ENCODE measurements around the gene FADS3. TPM values are rescaled to one million over a fixed set of nuclear protein-coding genes. Genes with fewer than 3 reads are reported as not detected.

Gene FADS3
- total RNA-seq, 1 experiment from 2014 or later, result 22.6 TPM

DNA sequence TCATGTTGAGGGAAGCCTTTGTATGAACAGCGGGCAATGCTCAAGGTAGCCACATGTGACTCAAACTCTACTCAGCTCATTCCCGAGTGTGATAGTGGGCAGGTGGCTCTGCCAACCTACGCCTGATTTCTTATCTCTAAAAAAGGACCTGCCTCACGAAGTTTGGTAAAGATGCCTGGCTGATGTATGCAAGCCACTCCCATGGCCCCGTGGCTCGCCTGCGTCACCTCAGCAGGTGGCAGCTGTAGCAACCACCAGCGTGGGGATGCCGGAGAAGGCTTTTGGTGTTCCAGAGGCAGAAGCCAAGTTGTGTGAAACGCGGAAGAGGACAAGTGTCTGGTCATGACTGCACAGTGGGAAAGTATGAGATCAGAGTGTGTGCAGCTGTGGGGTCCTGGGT is 57.9 kb downstream of the FADS3 start:
- no peaks in the 10 kb centered on the region for H3K27me3 ChIP-seq (ENCODE audit: control insufficient read depth, insufficient read depth, low read length)
- intact Hi-C loops (cut with micrococcal nuclease; ENCODE audit: unreplicated experiment) (no loop called here), in situ Hi-C loops (cut with HindIII; ENCODE audit: low pct_unique_long_range_greater_than_20kb, low sequenced_read_pairs) (no loop called here)
- no peak for ATAC-seq
- no TSS peak for BruUV-seq (replicated peaks)
- no peak overlapping the region for H3K27ac ChIP-seq (ENCODE audit: low read length)
- peaks cover 55% of the 10 kb centered on the region for H3K4me1 ChIP-seq (ENCODE audit: control insufficient read depth, insufficient read depth, low read length)
- H3K36me3 ChIP-seq (ENCODE audit: control insufficient read depth, insufficient read depth, low read length), result no peaks in the 10 kb centered on the region
- ChIA-PET POLR2A (no interaction called here), CTCF (no interaction called here)
- H3K9me3 ChIP-seq (ENCODE audit: control insufficient read depth, insufficient read depth, low read depth, low read length), result no peaks in the 10 kb centered on the region
- no peak for DNase-seq (ENCODE audit: low read depth, low spot score)
- TF ChIP-seq REST (IDR thresholded peaks at IDR 0.05; ENCODE audit: insufficient read depth in 1 of 2, low read depth in 2 of 2, low read length in 1 of 2) (no peak), SIN3A (IDR thresholded peaks at IDR 0.05; ENCODE audit: borderline replicate concordance, insufficient read depth, low read depth, low read length) (no peak)
- TF ChIP-seq, protein P1, sequence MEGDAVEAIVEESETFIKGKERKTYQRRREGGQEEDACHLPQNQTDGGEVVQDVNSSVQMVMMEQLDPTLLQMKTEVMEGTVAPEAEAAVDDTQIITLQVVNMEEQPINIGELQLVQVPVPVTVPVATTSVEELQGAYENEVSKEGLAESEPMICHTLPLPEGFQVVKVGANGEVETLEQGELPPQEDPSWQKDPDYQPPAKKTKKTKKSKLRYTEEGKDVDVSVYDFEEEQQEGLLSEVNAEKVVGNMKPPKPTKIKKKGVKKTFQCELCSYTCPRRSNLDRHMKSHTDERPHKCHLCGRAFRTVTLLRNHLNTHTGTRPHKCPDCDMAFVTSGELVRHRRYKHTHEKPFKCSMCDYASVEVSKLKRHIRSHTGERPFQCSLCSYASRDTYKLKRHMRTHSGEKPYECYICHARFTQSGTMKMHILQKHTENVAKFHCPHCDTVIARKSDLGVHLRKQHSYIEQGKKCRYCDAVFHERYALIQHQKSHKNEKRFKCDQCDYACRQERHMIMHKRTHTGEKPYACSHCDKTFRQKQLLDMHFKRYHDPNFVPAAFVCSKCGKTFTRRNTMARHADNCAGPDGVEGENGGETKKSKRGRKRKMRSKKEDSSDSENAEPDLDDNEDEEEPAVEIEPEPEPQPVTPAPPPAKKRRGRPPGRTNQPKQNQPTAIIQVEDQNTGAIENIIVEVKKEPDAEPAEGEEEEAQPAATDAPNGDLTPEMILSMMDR (IDR thresholded peaks at IDR 0.05), result no peak
- H3K4me3 ChIP-seq (ENCODE audit: low read depth in 2 of 2, low read length in 2 of 2), result no peak overlapping the region

DNA sequence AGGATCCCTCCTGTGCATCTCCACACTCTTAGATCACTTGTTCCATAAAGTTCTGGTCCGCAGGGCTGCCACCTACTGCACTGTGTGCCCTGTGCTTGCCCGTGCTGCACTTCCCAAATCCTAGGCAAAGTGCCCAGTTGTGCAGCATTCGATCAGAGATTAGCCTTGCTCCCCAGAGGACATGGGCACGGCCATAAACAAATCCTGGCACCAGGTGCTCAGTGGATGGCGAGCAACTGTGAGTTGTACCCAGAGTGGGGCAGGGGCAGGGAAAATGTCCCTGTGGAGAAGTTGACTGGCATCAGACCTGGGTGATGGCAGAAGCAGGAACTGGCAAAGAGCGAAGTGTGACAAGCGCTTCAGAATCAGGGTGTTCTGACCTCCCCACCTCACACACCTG is 58.6 kb downstream of the FADS3 start:
- H3K27me3 ChIP-seq (ENCODE audit: control insufficient read depth, insufficient read depth, low read length), result no peaks in the 10 kb centered on the region
- H3K9me3 ChIP-seq (ENCODE audit: control insufficient read depth, insufficient read depth, low read depth, low read length), result no peaks in the 10 kb centered on the region
- H3K4me3 ChIP-seq (ENCODE audit: low read depth in 2 of 2, low read length in 2 of 2), result 0 out of 4 replicates have a peak overlapping the region, but pooled peaks of 1 of the 2 experiments have one; percentile 6
- intact Hi-C loops (cut with micrococcal nuclease; ENCODE audit: unreplicated experiment), result no loop called here
- H3K27ac ChIP-seq (ENCODE audit: low read length), result no peak overlapping the region
- DNase-seq (ENCODE audit: low read depth, low spot score), result no peak
- no peaks in the 10 kb centered on the region for H3K36me3 ChIP-seq (ENCODE audit: control insufficient read depth, insufficient read depth, low read length)
- CTCF ChIA-PET, result no interaction called here
- POLR2A ChIA-PET, result no interaction called here
- in situ Hi-C loops (cut with HindIII; ENCODE audit: low pct_unique_long_range_greater_than_20kb, low sequenced_read_pairs), result no loop called here
- peaks cover 55% of the 10 kb centered on the region for H3K4me1 ChIP-seq (ENCODE audit: control insufficient read depth, insufficient read depth, low read length)
- no TSS peak for BruUV-seq (replicated peaks)
- no peak for ATAC-seq
- TF ChIP-seq REST (IDR thresholded peaks at IDR 0.05; ENCODE audit: insufficient read depth in 1 of 2, low read depth in 2 of 2, low read length in 1 of 2) (no peak), TCF7L2 (IDR thresholded peaks at IDR 0.05; ENCODE audit: low read depth, low read length) (no peak), SIN3A (IDR thresholded peaks at IDR 0.05; ENCODE audit: borderline replicate concordance, insufficient read depth, low read depth, low read length) (no peak), POLR2AphosphoS5 (IDR thresholded peaks at IDR 0.05; ENCODE audit: low read depth, low read length) (no peak)
- TF ChIP-seq, protein P1 (IDR thresholded peaks at IDR 0.05), result no peak

Measured in Panc1 (cell line).